GM10248 (cell line): Measurements from ENCODE around the gene THAP12.

ENCODE experiments used
- CTCF ChIA-PET: fragments of 300-600 bp; sonication (Branson Sonifier 250); formaldehyde crosslinking; extraction: SDS; loops from one replicate; lab custom pipeline; 2021; ENCODE audit warnings: antibody characterized with exemption; lab: Yijun Ruan, JAX
- POLR2A ChIA-PET: fragments of 350-650 bp; sonication (Branson Sonifier 250); formaldehyde crosslinking; extraction: SDS; loops from one replicate; lab custom pipeline; 2020; ENCODE audit warnings: antibody characterized with exemption; lab: Yijun Ruan, JAX
- DNase-seq: peaks from one replicate; pipeline ENCODE4 v3.0.0; 2012; ENCODE audit errors: extremely low spot score
- TF ChIP-seq, protein P1 (sequence below): IDR thresholded peaks from 2 replicates; pipeline ENCODE4 v1.5.1; 2012; ENCODE audit warnings: mild to moderate bottlenecking, low read depth; ENCODE audit errors: extremely low read depth, missing control alignments, control extremely low read depth

Gene THAP12

DNA sequence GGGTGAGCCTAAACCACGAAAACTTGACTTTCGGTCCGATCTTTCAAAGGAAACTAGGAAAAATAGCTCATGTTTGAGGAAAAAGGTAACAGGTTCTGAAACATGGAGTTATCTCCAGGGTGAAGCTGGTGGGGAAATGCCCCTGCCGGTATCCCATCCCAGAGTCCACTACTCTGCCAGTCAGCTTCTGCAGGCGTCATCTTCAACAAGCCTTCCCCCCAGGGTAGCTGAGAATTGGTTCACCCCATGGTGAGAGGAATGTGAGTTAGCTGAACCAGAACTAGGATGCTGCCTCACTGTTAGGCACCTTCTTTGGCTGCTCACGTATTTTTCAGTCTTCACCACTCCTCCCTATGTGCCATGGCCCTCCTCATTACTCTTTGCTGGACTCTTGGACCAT is 1.3 kb upstream of the THAP12 start:
- DNase-seq: no peak
- ChIA-PET POLR2A (no interaction called here), CTCF (interaction anchor here (1.0 to 1.2 kb wide), 2 partner anchors 10 to 12 kb away, joined by 3 read pairs; no protein-coding TSS in a partner anchor)
- TF ChIP-seq, protein P1, sequence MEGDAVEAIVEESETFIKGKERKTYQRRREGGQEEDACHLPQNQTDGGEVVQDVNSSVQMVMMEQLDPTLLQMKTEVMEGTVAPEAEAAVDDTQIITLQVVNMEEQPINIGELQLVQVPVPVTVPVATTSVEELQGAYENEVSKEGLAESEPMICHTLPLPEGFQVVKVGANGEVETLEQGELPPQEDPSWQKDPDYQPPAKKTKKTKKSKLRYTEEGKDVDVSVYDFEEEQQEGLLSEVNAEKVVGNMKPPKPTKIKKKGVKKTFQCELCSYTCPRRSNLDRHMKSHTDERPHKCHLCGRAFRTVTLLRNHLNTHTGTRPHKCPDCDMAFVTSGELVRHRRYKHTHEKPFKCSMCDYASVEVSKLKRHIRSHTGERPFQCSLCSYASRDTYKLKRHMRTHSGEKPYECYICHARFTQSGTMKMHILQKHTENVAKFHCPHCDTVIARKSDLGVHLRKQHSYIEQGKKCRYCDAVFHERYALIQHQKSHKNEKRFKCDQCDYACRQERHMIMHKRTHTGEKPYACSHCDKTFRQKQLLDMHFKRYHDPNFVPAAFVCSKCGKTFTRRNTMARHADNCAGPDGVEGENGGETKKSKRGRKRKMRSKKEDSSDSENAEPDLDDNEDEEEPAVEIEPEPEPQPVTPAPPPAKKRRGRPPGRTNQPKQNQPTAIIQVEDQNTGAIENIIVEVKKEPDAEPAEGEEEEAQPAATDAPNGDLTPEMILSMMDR: no peak

DNA sequence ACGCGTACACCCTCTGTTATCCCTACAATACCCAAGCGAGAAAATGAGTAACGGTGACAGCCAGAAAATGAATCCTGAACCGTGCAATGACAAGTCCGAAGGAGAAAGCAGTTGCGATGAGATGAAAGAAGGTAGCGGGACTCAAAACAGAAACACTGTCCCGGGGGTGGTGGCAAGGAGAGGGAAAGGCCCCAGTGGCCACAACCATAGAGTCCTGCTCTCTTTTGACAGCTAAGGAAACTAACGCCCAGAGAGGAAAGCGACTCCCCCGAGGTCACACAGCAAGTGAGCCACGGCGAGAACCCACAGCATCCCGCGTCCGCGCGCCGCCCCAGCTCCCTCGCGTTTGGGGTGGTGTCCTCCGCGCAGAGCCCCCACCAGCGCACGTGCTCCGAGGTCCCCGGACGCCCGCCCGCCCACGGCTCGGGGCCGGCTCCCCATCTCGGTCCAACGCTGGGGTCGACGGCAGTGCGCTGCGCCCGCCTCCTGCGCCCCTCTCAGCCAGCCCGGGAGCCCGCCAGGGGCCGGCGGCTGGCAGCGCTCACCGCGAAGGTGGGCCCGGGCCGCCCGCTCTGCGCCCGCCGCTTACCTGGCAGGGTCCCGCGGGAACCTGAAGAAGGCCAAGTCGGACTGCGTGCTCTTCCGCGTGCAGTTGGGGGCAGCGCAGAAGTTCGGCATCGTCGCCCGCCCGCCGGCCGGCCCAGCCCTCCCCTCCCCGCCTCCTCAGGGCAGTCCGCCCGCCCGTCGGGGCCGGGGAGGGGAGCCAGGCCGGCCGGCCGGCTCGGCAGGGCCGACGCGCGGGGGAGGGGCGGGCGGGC is 564 bp downstream of the THAP12 start:
- ChIA-PET POLR2A (interaction anchor here (0.7 kb wide), 1 partner anchor 133 kb away, joined by 5 read pairs; no protein-coding TSS in a partner anchor), CTCF (no interaction called here)
- TF ChIP-seq, protein P1: no peak
- peak; percentile 52 for DNase-seq

DNA sequence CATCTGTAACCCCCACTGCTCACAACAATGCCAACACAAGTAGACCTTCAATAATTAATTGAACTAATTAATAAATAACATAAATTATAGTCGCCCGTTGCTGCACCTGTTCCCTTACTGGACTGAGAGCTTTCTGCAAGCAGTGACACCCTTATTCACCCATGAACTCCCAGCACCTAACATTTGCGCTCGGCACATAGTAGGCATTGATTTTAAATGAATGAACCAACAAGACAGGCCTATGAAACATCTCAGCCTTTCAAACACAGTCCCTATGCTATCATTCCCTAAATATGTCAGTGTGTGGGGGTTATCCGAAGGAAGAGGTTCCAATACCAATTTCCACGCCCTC is 1.1 kb downstream of the THAP12 start:
- POLR2A ChIA-PET: interaction anchor here (0.7 kb wide), 1 partner anchor 132 kb away, joined by 5 read pairs; no protein-coding TSS in a partner anchor
- TF ChIP-seq, protein P1: no peak
- DNase-seq: no peak
- CTCF ChIA-PET: no interaction called here

GRCh38 chr11:76376746-76377558 is 4.0 kb downstream of the THAP12 start:
- ChIA-PET POLR2A (no interaction called here), CTCF (no interaction called here)
- TF ChIP-seq, protein P1: no peak
- no peak for DNase-seq

GRCh38 chr11:76371170-76371569 is 9.8 kb downstream of the THAP12 start:
- DNase-seq: peak; percentile 55
- ChIA-PET CTCF (no interaction called here), POLR2A (no interaction called here)
- TF ChIP-seq, protein P1: no peak

DNA sequence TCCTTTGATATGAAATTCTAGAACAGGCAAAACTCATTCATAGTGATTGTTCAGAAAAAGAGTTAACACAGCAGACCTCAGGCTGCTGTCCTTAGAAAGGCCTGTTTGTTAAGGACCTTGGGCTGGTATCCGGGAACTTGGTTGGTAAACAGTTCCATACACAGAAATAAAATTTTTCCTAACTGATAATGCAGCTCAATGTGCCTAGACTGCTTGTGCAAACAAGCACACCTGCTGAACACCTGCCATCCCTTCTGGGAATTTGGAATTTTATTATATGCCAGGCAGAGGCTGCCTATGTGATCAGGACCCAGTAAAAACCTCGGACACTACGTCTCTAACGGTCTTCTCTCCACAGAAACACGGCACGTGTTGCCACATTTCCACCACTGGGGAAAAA is 11.5 kb downstream of the THAP12 start:
- ChIA-PET POLR2A (no interaction called here), CTCF (no interaction called here)
- TF ChIP-seq, protein P1: no peak
- no peak for DNase-seq
